CD4-positive, CD25-positive, alpha-beta regulatory T cell (primary cell): Measurements from ENCODE around the gene TNFAIP3. TPM values are rescaled to one million over a fixed set of nuclear protein-coding genes. Genes with fewer than 3 reads are reported as not detected.
A peak's percentile ranks its signal among the peaks of the same experiment; 100 is the strongest.

Source experiments
- ATAC-seq, 2 donors: fragments of 150-1000 bp; cut with Tn5 transposase; one replicate each; pipeline ENCODE4 v1.10.0; 2021; ENCODE audit warnings: low read depth in 2 of 2, moderate number of reproducible peaks in 2 of 2, moderate library complexity in 1 of 2
- DNase-seq, 3 donors: peaks; one replicate each; pipeline versions ENCODE4 v3.0.0 to v3.0.0-alpha.2; 2012 to 2022; ENCODE audit warnings: mixed read lengths in 1 of 3
- H3K27ac ChIP-seq: one replicate; pipeline ENCODE4 v1.7.0; 2013; ENCODE audit warnings: mild to moderate bottlenecking, low read length; ENCODE audit not compliant: insufficient read depth, poor library complexity, severe bottlenecking
- H3K27me3 ChIP-seq: one replicate; pipeline ENCODE4 v1.7.0; 2013; ENCODE audit warnings: low read length; ENCODE audit not compliant: control insufficient read depth, insufficient read depth
- H3K36me3 ChIP-seq: one replicate; pipeline ENCODE4 v1.7.0; 2013; ENCODE audit warnings: mild to moderate bottlenecking, low read length, moderate library complexity; ENCODE audit not compliant: control insufficient read depth, insufficient read depth
- H3K4me1 ChIP-seq: 2 replicates; pipeline ENCODE4 v1.7.0; 2013; ENCODE audit warnings: mild to moderate bottlenecking, low read length; ENCODE audit not compliant: insufficient read depth, control insufficient read depth, poor library complexity, severe bottlenecking
- H3K4me3 ChIP-seq: one replicate; pipeline ENCODE4 v1.7.0; 2013; ENCODE audit warnings: low read depth, mild to moderate bottlenecking, low read length, moderate library complexity
- H3K9me3 ChIP-seq, 2 experiments: 1 replicate in 1 of 2; 2 replicates in 1 of 2; pipeline ENCODE4 v1.7.0; 2013; ENCODE audit warnings: low read length in 2 of 2, mild to moderate bottlenecking in 1 of 2, moderate library complexity in 1 of 2; ENCODE audit not compliant: control insufficient read depth in 2 of 2
- H3K27ac Mint-ChIP-seq, 3 donors: one replicate each; pipeline ENCODE4 v1.8.0; 2020 to 2022; ENCODE audit warnings: mild to moderate bottlenecking in 3 of 3, mixed read lengths in 3 of 3, moderate library complexity in 2 of 3
- H3K27me3 Mint-ChIP-seq: one replicate; pipeline ENCODE4 v1.8.0; 2022; ENCODE audit warnings: mild to moderate bottlenecking, mixed read lengths
- H3K36me3 Mint-ChIP-seq: one replicate; pipeline ENCODE4 v1.8.0; 2020; ENCODE audit warnings: mixed read lengths
- H3K4me1 Mint-ChIP-seq, 4 donors: one replicate each; pipeline ENCODE4 v1.8.0; 2020 to 2022; ENCODE audit warnings: mixed read lengths in 4 of 4, mild to moderate bottlenecking in 1 of 4
- H3K4me3 Mint-ChIP-seq, 4 donors: one replicate each; pipeline ENCODE4 v1.8.0; 2020 to 2022; ENCODE audit warnings: mild to moderate bottlenecking in 4 of 4, mixed read lengths in 4 of 4, moderate library complexity in 3 of 4
- H3K9me3 Mint-ChIP-seq, 7 donors: one replicate each; pipeline ENCODE4 v1.8.0; 2020 to 2022; ENCODE audit warnings: mixed read lengths in 7 of 7, mild to moderate bottlenecking in 3 of 7, moderate library complexity in 2 of 7
- polyA plus RNA-seq, 4 donors: library from polyadenylated mRNA; unstranded; fragments of 300-500 nt; fragmentation: Illumina TruSeq; gene quantifications; one replicate each; pipeline ENCODE4 v1.2.3, GENCODE V29; 2021
- total RNA-seq: library from RNA; stranded (reverse); gene quantifications from one replicate; pipeline ENCODE4 v1.2.3, GENCODE V29; 2022

TNFAIP3 gene
- total and polyA plus RNA-seq, 5 donors from 2014 or later = 70.5 to 3,783 (median 100) TPM

DNA sequence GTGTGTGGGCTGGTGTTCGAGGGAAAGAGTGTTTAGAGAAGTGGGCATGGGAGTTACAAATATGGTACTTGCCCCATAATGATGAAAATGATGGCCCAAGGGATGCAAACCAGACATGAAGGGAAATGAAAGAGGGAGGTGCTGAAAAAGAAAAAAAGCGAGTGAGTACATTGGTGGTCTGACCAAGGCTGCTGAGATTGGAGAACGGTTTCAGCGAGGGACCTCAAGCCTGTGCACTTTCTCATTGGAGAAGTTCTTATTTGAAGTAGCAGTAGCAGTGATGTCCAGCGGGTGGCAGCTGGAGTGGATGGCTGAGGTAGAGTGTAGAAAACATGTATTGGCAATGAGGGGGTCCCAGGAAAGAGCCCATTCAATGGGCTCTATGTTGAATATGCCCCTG is 54.8 kb downstream of the TNFAIP3 start:
- no peak overlapping the region for H3K27ac ChIP-seq
- DNase-seq = no peak
- Mint-ChIP-seq H3K36me3 (no peaks in the 10 kb centered on the region), H3K27ac (peak overlapping the region in 1 of 3 donors; percentile 21), H3K4me3 (no peak overlapping the region), H3K9me3 (peaks cover 0 to 1% (median 0%) of the 10 kb centered on the region in 7 donors), H3K4me1 (peaks cover 5 to 12% (median 6%) of the 10 kb centered on the region in 4 donors), H3K27me3 (peaks cover 8% of the 10 kb centered on the region)
- H3K9me3 ChIP-seq = no peaks in the 10 kb centered on the region
- no peaks in the 10 kb centered on the region for H3K27me3 ChIP-seq
- peaks cover 6% of the 10 kb centered on the region for H3K4me1 ChIP-seq
- no peaks in the 10 kb centered on the region for H3K36me3 ChIP-seq
- H3K4me3 ChIP-seq = no peak overlapping the region
- ATAC-seq = no peak

DNA sequence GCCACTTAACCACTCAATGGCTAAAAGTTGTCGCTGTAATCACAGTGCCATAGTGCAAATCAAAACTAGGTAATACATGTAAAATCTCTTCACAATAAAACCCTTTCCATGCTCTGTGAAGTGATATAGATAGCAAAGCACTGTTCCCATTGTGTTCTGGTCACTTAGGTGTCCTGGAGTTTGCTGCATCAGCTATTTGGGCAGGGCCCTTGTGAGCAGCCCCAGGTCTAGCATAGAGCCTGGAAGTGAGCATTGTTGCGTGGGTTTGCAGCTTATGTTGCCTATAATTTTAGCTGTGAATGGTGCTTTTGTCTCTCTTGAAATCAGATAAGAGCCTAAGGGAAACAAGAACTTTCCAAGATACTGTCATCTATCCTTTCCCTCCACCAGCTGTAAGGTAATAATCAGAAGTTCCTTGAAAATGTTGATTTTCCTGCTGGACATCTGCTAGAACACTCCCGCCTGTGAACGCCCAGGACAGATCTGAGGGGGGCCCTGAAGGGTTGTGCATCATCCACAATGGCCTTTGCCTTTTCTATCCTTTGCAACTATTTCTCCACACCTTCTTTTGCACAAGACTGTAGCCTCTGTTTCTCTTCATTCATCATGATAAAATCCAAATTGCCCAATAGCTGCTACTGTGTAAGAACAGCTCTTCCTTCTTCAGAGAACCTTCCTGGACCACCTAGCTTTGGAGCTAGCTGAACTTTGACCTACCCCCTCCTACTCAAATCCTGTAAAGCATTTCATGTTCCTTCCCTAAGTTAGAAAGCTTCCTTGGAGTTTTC is 57.0 kb downstream of the TNFAIP3 start:
- no peak for DNase-seq
- Histone ChIP-seq H3K9me3 (no peaks in the 10 kb centered on the region), H3K4me3 (no peak overlapping the region), H3K27me3 (no peaks in the 10 kb centered on the region), H3K36me3 (no peaks in the 10 kb centered on the region), H3K27ac (no peak overlapping the region), H3K4me1 (peaks cover 24% of the 10 kb centered on the region)
- Mint-ChIP-seq H3K36me3 (no peaks in the 10 kb centered on the region), H3K27ac (peak overlapping the region in 1 of 3 donors; percentile 38), H3K9me3 (peaks cover 0 to under 1% (median 0%) of the 10 kb centered on the region in 7 donors), H3K4me1 (peaks cover 23 to 32% (median 25%) of the 10 kb centered on the region in 4 donors), H3K27me3 (peaks cover 4% of the 10 kb centered on the region), H3K4me3 (no peak overlapping the region)
- ATAC-seq = no peak

DNA sequence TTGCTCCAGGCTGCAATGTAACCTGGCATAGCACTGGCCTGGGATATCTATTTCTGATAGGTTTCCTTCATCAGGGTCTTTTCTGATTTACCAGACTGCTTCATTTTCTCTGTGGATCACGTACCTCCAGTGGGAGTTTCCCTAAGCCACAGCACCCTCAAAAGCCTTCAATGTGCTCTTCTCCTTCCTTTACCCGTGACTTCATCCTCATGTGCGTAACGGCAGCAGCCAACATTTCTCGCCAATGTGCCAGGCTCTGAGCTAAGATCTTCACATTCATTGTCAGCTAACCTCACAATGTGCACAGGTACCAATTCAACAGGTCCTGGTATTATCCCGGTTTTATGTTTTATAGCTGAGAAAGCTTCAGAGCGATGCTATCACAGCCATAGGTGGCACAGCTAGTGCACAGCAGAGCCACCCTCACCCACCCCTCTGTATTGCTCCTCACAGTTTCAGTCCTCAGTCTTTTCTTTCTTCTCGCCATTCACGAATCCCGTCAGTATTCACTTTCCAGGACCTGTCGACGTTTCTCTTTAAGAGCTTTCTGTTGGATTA is 58.2 kb downstream of the TNFAIP3 start:
- DNase-seq = no peak
- no peak overlapping the region for H3K27ac ChIP-seq
- no peak overlapping the region for H3K27ac Mint-ChIP-seq
- H3K4me1 ChIP-seq = peaks cover 24% of the 10 kb centered on the region
- H3K36me3 ChIP-seq = no peaks in the 10 kb centered on the region
- no peaks in the 10 kb centered on the region for H3K9me3 Mint-ChIP-seq
- H3K4me3 Mint-ChIP-seq = no peak overlapping the region
- H3K4me3 ChIP-seq = no peak overlapping the region
- no peaks in the 10 kb centered on the region for H3K36me3 Mint-ChIP-seq
- H3K27me3 Mint-ChIP-seq = peaks cover 4% of the 10 kb centered on the region
- no peaks in the 10 kb centered on the region for H3K9me3 ChIP-seq
- peaks cover 23 to 33% (median 26%) of the 10 kb centered on the region in 4 donors for H3K4me1 Mint-ChIP-seq
- no peaks in the 10 kb centered on the region for H3K27me3 ChIP-seq
- no peak for ATAC-seq

DNA sequence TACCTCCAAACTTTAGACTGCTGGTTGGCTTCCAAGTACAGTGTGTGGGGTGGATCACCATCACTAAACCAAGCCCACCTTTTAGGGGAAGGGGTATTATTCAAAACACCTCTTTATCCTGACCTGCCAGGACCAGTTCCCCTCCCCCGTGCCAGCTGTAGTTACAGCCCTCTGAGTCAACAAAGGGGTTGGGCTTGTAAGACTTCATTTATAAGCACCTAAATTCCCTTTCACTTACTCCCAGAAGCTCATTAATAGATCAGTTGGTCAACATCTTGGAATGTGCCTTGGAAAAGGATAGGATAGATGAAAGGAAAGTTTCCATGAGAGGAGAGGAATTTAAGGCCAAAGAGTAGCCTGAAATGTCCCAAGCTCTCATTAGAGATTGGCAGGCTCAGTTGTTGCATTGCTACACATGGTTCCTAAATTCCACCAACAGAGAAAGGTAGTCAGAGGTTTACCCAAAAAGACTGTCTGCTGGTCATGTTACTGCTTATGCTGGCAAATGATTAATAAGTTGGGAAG is 59.2 kb downstream of the TNFAIP3 start:
- H3K4me3 ChIP-seq = no peak overlapping the region
- Mint-ChIP-seq H3K4me1 (peaks cover 23 to 33% (median 28%) of the 10 kb centered on the region in 4 donors), H3K9me3 (no peaks in the 10 kb centered on the region), H3K27ac (peak overlapping the region in 2 of 3 donors; percentile 7 to 22), H3K4me3 (peak overlapping the region in 1 of 4 donors; percentile 4), H3K27me3 (no peaks in the 10 kb centered on the region), H3K36me3 (no peaks in the 10 kb centered on the region)
- H3K36me3 ChIP-seq = no peaks in the 10 kb centered on the region
- H3K9me3 ChIP-seq = no peaks in the 10 kb centered on the region
- no peak for ATAC-seq
- DNase-seq = peak in 1 of 3 donors; percentile 28
- no peak overlapping the region for H3K27ac ChIP-seq
- no peaks in the 10 kb centered on the region for H3K27me3 ChIP-seq
- peaks cover 24% of the 10 kb centered on the region for H3K4me1 ChIP-seq

DNA sequence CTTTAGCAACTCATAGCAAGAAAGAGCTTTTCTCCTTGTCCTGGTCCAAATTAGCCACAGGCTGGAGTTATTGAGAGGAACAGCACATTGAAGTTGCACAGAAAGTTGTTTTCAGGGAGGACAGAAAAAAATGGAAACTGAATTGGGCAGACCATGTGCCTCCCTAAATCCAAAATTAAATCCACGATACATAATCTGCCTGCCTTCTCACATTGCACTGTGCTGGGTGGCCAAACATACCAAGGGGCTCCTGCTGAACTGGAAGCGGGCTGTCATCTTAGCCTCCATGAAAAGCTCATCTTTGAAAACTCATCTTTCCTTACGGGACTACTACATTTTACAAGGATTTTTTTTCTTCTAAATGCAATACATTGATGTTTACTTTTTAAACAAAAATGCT is 59.9 kb downstream of the TNFAIP3 start:
- Histone ChIP-seq H3K27me3 (no peaks in the 10 kb centered on the region), H3K36me3 (no peaks in the 10 kb centered on the region), H3K4me3 (no peak overlapping the region), H3K9me3 (no peaks in the 10 kb centered on the region), H3K4me1 (peaks cover 24% of the 10 kb centered on the region), H3K27ac (peak overlapping the region; percentile 34)
- DNase-seq (no peak), ATAC-seq (no peak)
- H3K9me3 Mint-ChIP-seq = no peaks in the 10 kb centered on the region
- H3K4me1 Mint-ChIP-seq = peaks cover 19 to 34% (median 28%) of the 10 kb centered on the region in 4 donors
- peak overlapping the region in 2 of 4 donors; percentile 4 to 82 for H3K4me3 Mint-ChIP-seq
- no peaks in the 10 kb centered on the region for H3K36me3 Mint-ChIP-seq
- peak overlapping the region in 2 of 3 donors; percentile 84 to 85 for H3K27ac Mint-ChIP-seq
- H3K27me3 Mint-ChIP-seq = no peaks in the 10 kb centered on the region

DNA sequence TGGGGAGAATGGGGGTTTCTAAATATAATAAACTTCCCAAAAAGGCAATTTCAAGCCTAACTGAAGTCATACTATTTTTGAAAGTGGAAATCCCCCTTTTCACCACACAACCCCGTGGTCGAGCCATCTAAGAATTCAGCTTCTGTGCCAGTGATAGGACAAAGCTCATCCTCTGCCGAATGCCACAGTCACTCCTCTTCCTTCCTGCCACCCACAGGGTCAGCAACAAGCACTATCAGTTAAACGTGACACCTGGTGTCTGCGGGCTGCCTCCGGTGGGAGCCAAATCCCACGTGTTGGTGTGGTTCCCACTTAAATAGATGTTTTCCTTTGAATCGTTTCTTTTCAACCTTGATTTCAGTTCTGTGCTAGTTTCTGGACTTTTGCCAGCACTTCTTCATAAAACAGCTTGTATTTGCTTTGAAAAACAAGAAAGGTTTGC is 60.7 kb downstream of the TNFAIP3 start:
- Histone ChIP-seq H3K9me3 (no peaks in the 10 kb centered on the region), H3K4me3 (peak overlapping the region; percentile 62), H3K4me1 (peaks cover 24% of the 10 kb centered on the region), H3K36me3 (no peaks in the 10 kb centered on the region), H3K27me3 (no peaks in the 10 kb centered on the region), H3K27ac (peak overlapping the region; percentile 41)
- Mint-ChIP-seq H3K27ac (peak overlapping the region; percentile 66 to 85 (median 84)), H3K36me3 (no peaks in the 10 kb centered on the region), H3K4me3 (peak overlapping the region; percentile 5 to 82 (median 62)), H3K9me3 (no peaks in the 10 kb centered on the region), H3K27me3 (no peaks in the 10 kb centered on the region), H3K4me1 (peaks cover 19 to 34% (median 28%) of the 10 kb centered on the region in 4 donors)
- DNase-seq = peak; percentile 66 to 83 (median 69)
- peak; percentile 91 to 94 for ATAC-seq

DNA sequence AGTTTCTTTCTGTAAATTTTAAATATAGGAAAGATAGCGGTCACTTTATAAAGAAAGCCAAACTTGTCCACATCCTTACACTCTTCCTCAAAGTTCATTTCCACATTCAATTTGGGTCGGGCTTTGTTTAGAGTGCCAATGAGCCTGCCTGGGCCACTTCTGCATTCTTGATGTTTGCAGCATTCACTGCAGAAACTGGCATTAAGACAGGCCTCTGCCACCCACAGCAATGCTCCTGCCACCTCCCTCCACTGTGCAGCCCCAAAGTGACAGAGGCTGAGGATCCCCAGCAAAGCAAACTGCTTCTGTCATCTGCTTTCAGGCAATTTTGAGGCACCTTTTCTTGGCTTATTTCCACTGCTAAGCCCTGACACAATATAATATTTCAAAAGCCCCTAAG is 61.2 kb downstream of the TNFAIP3 start:
- Mint-ChIP-seq H3K9me3 (no peaks in the 10 kb centered on the region), H3K4me1 (peaks cover 19 to 34% (median 28%) of the 10 kb centered on the region in 4 donors), H3K4me3 (peak overlapping the region; percentile 5 to 82 (median 43)), H3K27ac (peak overlapping the region; percentile 66 to 85 (median 84)), H3K36me3 (no peaks in the 10 kb centered on the region), H3K27me3 (no peaks in the 10 kb centered on the region)
- DNase-seq (no peak), ATAC-seq (peak in 1 of 2 donors; percentile 28)
- Histone ChIP-seq H3K27ac (peak overlapping the region; percentile 41), H3K9me3 (no peaks in the 10 kb centered on the region), H3K4me1 (peaks cover 24% of the 10 kb centered on the region), H3K36me3 (no peaks in the 10 kb centered on the region), H3K27me3 (no peaks in the 10 kb centered on the region), H3K4me3 (peak overlapping the region; percentile 62)
